ENCODE measurements around the gene SCRN1.
A peak's percentile ranks its signal among the peaks of the same experiment; 100 is the strongest.
"Not testable (repeated sequence)": the region's sequence is repeated elsewhere in the genome, so short reads cannot be mapped to it uniquely, and the experiment has no call there.

SCRN1 gene

GRCh38 chr7:29893351-29893965 lies 96.1 kb downstream of the SCRN1 start:
- H3K4me3 ChIP-seq (ENCODE audit: low read depth, low read length): no peak overlapping the region

- H3K4me3 ChIP-seq (ENCODE audit: low read depth, low read length): no peak overlapping the region
These were observed 97.4 kb downstream of the SCRN1 start for GRCh38 chr7:29892231-29892630.

GRCh38 chr7:29891766-29892165 lies 97.8 kb downstream of the SCRN1 start:
- H3K4me3 ChIP-seq (ENCODE audit: low read depth, low read length): no peak overlapping the region

GRCh38 chr7:29890786-29891185 lies 98.8 kb downstream of the SCRN1 start:
- not testable (repeated sequence) for H3K4me3 ChIP-seq (ENCODE audit: low read depth, low read length)

- H3K4me3 ChIP-seq (ENCODE audit: low read depth, low read length): no peak overlapping the region
These were observed 99.3 kb downstream of the SCRN1 start for GRCh38 chr7:29890251-29890650.

GRCh38 chr7:29889288-29889687 lies 100.3 kb downstream of the SCRN1 start:
- no peak overlapping the region for H3K4me3 ChIP-seq (ENCODE audit: low read depth, low read length)

GRCh38 chr7:29888006-29888405 lies 101.6 kb downstream of the SCRN1 start:
- H3K4me3 ChIP-seq (ENCODE audit: low read depth, low read length): no peak overlapping the region

GRCh38 chr7:29886827-29887226 lies 102.8 kb downstream of the SCRN1 start:
- H3K4me3 ChIP-seq (ENCODE audit: low read depth, low read length): no peak overlapping the region

- H3K4me3 ChIP-seq (ENCODE audit: low read depth, low read length): no peak overlapping the region
These were observed 104.0 kb downstream of the SCRN1 start for GRCh38 chr7:29885626-29886025.

- H3K4me3 ChIP-seq (ENCODE audit: low read depth, low read length): peak overlapping the region; percentile 28
These were observed 105.0 kb downstream of the SCRN1 start for GRCh38 chr7:29884399-29885272.

- peak overlapping the region; percentile 28 for H3K4me3 ChIP-seq (ENCODE audit: low read depth, low read length)
These were observed 105.9 kb downstream of the SCRN1 start for GRCh38 chr7:29883462-29884398.

- no peak overlapping the region for H3K4me3 ChIP-seq (ENCODE audit: low read depth, low read length)
These were observed 107.1 kb downstream of the SCRN1 start for GRCh38 chr7:29882481-29882880.

- H3K4me3 ChIP-seq (ENCODE audit: low read depth, low read length): no peak overlapping the region
These were observed 107.9 kb downstream of the SCRN1 start for GRCh38 chr7:29881724-29882123.

GRCh38 chr7:29879609-29880008 lies 110.0 kb downstream of the SCRN1 start:
- no peak overlapping the region for H3K4me3 ChIP-seq (ENCODE audit: low read depth, low read length)

GRCh38 chr7:29878081-29878688 lies 111.4 kb downstream of the SCRN1 start:
- no peak overlapping the region for H3K4me3 ChIP-seq (ENCODE audit: low read depth, low read length)

- H3K4me3 ChIP-seq (ENCODE audit: low read depth, low read length): no peak overlapping the region
These were observed 112.4 kb downstream of the SCRN1 start for GRCh38 chr7:29877196-29877595.

GRCh38 chr7:29875741-29876140 lies 113.9 kb downstream of the SCRN1 start:
- no peak overlapping the region for H3K4me3 ChIP-seq (ENCODE audit: low read depth, low read length)

- H3K4me3 ChIP-seq (ENCODE audit: low read depth, low read length): no peak overlapping the region
These were observed 115.8 kb downstream of the SCRN1 start for GRCh38 chr7:29873644-29874294.

GRCh38 chr7:29871787-29872398 lies 117.7 kb downstream of the SCRN1 start:
- no peak overlapping the region for H3K4me3 ChIP-seq (ENCODE audit: low read depth, low read length)
